PC-3 (cell line): ENCODE measurements around the gene NDUFB10.

Experiments
- EZH2 ChIP-seq: fragments of 300-600 bp; sonication (generic); IDR thresholded peaks from one replicate; pipeline ENCODE4 v1.6.1; 2017; ENCODE audit warnings: antibody characterized with exemption, mild to moderate bottlenecking, low read length; ENCODE audit not compliant: unreplicated experiment
- TF ChIP-seq, protein P1 (sequence below): fragments of 300-600 bp; sonication (generic); conservative IDR thresholded peaks from 2 replicates; pipeline ENCODE4 v1.5.1; 2017; ENCODE audit warnings: antibody characterized with exemption, low read depth, mild to moderate bottlenecking, low read length

GRCh38 chr16:1987198-1987597 lies 27.9 kb downstream of the NDUFB10 start:
- TF ChIP-seq, protein P1, sequence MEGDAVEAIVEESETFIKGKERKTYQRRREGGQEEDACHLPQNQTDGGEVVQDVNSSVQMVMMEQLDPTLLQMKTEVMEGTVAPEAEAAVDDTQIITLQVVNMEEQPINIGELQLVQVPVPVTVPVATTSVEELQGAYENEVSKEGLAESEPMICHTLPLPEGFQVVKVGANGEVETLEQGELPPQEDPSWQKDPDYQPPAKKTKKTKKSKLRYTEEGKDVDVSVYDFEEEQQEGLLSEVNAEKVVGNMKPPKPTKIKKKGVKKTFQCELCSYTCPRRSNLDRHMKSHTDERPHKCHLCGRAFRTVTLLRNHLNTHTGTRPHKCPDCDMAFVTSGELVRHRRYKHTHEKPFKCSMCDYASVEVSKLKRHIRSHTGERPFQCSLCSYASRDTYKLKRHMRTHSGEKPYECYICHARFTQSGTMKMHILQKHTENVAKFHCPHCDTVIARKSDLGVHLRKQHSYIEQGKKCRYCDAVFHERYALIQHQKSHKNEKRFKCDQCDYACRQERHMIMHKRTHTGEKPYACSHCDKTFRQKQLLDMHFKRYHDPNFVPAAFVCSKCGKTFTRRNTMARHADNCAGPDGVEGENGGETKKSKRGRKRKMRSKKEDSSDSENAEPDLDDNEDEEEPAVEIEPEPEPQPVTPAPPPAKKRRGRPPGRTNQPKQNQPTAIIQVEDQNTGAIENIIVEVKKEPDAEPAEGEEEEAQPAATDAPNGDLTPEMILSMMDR, result no peak
- TF ChIP-seq EZH2, result no peak
